HEK293 (cell line): Measurements from ENCODE around the gene STAT5B.

ENCODE experiments used
- CTCF ChIA-PET: fragments of 350-600 bp; formaldehyde crosslinking; extraction: SDS; loops from one replicate; lab custom pipeline; 2021; ENCODE audit warnings: antibody characterized with exemption; lab: Yijun Ruan, JAX
- POLR2A ChIA-PET: fragments of 300-600 bp; formaldehyde crosslinking; extraction: SDS; loops from one replicate; lab custom pipeline; 2020; ENCODE audit warnings: antibody characterized with exemption, inconsistent platforms; lab: Yijun Ruan, JAX
- H3K27ac ChIP-seq: fragments of 200-500 bp; sonication (Bioruptor generic); 2 replicates; pipeline ENCODE4 v1.5.1; 2014; ENCODE audit warnings: low read depth, low read length, control low read depth, inconsistent platforms; ENCODE audit errors: extremely low read depth
- H3K36me3 ChIP-seq, 2 experiments: fragments of 200-500 bp in 1 of 2; sonication (Bioruptor generic) in 1 of 2; 1 replicate in 1 of 2; 2 replicates in 1 of 2; pipeline ENCODE4 v1.5.1; 2014 to 2017; ENCODE audit warnings: inconsistent platforms in 2 of 2, low read length in 2 of 2; ENCODE audit not compliant: control insufficient read depth in 2 of 2, insufficient read depth in 1 of 2
- H3K4me1 ChIP-seq: fragments of 200-500 bp; sonication (Bioruptor generic); 2 replicates; pipeline ENCODE4 v1.5.1; 2014; ENCODE audit warnings: mild to moderate bottlenecking, low read length, inconsistent platforms; ENCODE audit not compliant: control insufficient read depth, insufficient read depth
- H3K4me3 ChIP-seq: 2 replicates; pipeline ENCODE4 v1.5.1; 2011; ENCODE audit warnings: low read depth, mild to moderate bottlenecking, control low read depth, low read length, moderate library complexity
- H3K9me3 ChIP-seq: fragments of 200-500 bp; sonication (Bioruptor generic); 2 replicates; pipeline ENCODE4 v1.5.1; 2014; ENCODE audit warnings: low read depth, low read length, inconsistent platforms; ENCODE audit not compliant: control insufficient read depth, insufficient read depth
- AEBP2 ChIP-seq: fragments of 450-650 bp; formaldehyde crosslinking; IDR thresholded peaks from 2 replicates; pipeline ENCODE4 v1.5.1; 2016; ENCODE audit warnings: missing biosample characterization, missing genetic modification characterization, borderline replicate concordance
- GLIS1 ChIP-seq: fragments of 450-650 bp; formaldehyde crosslinking; IDR thresholded peaks from 2 replicates; pipeline ENCODE4 v1.5.1; 2016; ENCODE audit warnings: missing biosample characterization, missing genetic modification characterization
- GLIS2 ChIP-seq: fragments of 450-650 bp; formaldehyde crosslinking; IDR thresholded peaks from 2 replicates; pipeline ENCODE4 v1.5.1; 2016; ENCODE audit warnings: missing biosample characterization, missing genetic modification characterization
- HOXC10 ChIP-seq: sonication (generic); formaldehyde crosslinking; IDR thresholded peaks from 2 replicates; pipeline ENCODE4 v1.8.1; 2023; ENCODE audit warnings: mild to moderate bottlenecking, missing genetic modification reagents
- OVOL3 ChIP-seq: fragments of 450-650 bp; formaldehyde crosslinking; IDR thresholded peaks from 2 replicates; pipeline ENCODE4 v1.5.1; 2016; ENCODE audit warnings: missing biosample characterization, missing genetic modification characterization
- SETDB1 ChIP-seq: IDR thresholded peaks from one replicate; pipeline ENCODE4 v1.6.1; 2017; ENCODE audit warnings: mild to moderate bottlenecking, low read length, moderate library complexity, mixed read lengths; ENCODE audit not compliant: insufficient read length
- SP3 ChIP-seq: fragments of 450-650 bp; formaldehyde crosslinking; IDR thresholded peaks from 2 replicates; pipeline ENCODE4 v1.5.1; 2016; ENCODE audit warnings: missing biosample characterization, missing genetic modification characterization
- SP7 ChIP-seq: fragments of 450-650 bp; formaldehyde crosslinking; IDR thresholded peaks from 2 replicates; pipeline ENCODE4 v1.5.1; 2016; ENCODE audit warnings: missing biosample characterization, missing genetic modification characterization
- TRIM28 ChIP-seq: IDR thresholded peaks from 2 replicates; pipeline ENCODE4 v1.6.1; 2011; ENCODE audit warnings: low read length, control low read depth, borderline replicate concordance
- ZBTB1 ChIP-seq: fragments of 450-650 bp; formaldehyde crosslinking; IDR thresholded peaks from 2 replicates; pipeline ENCODE4 v1.5.1; 2016; ENCODE audit warnings: missing biosample characterization, missing genetic modification characterization
- ZBTB17 ChIP-seq: fragments of 450-650 bp; formaldehyde crosslinking; IDR thresholded peaks from 2 replicates; pipeline ENCODE4 v1.5.1; 2016; ENCODE audit warnings: missing biosample characterization, missing genetic modification characterization
- ZBTB26 ChIP-seq: fragments of 450-650 bp; formaldehyde crosslinking; optimal IDR thresholded peaks from 2 replicates; pipeline ENCODE3; 2016; ENCODE audit warnings: missing biosample characterization, mild to moderate bottlenecking, missing genetic modification characterization
- ZBTB8A ChIP-seq: fragments of 450-650 bp; formaldehyde crosslinking; IDR thresholded peaks from 2 replicates; pipeline ENCODE4 v1.5.1; 2016; ENCODE audit warnings: missing biosample characterization, missing genetic modification characterization
- ZFP37 ChIP-seq: fragments of 450-650 bp; formaldehyde crosslinking; IDR thresholded peaks from 2 replicates; pipeline ENCODE4 v1.5.1; 2016; ENCODE audit warnings: missing biosample characterization, missing genetic modification characterization
- ZFP41 ChIP-seq: fragments of 450-650 bp; formaldehyde crosslinking; IDR thresholded peaks from 2 replicates; pipeline ENCODE4 v1.5.1; 2016; ENCODE audit warnings: missing biosample characterization, missing genetic modification characterization, borderline replicate concordance
- ZFP69B ChIP-seq: fragments of 450-650 bp; formaldehyde crosslinking; IDR thresholded peaks from 2 replicates; pipeline ENCODE4 v1.5.1; 2016; ENCODE audit warnings: missing biosample characterization, missing genetic modification characterization
- ZNF121 ChIP-seq: fragments of 450-650 bp; formaldehyde crosslinking; IDR thresholded peaks from 2 replicates; pipeline ENCODE4 v1.5.1; 2016; ENCODE audit warnings: missing biosample characterization, missing genetic modification characterization
- ZNF133 ChIP-seq: fragments of 450-650 bp; formaldehyde crosslinking; IDR thresholded peaks from 2 replicates; pipeline ENCODE4 v1.5.1; 2016; ENCODE audit warnings: missing biosample characterization, missing genetic modification characterization
- ZNF138 ChIP-seq: fragments of 450-650 bp; formaldehyde crosslinking; IDR thresholded peaks from 2 replicates; pipeline ENCODE4 v1.5.1; 2016; ENCODE audit warnings: missing biosample characterization, missing genetic modification characterization, borderline replicate concordance
- ZNF169 ChIP-seq: fragments of 450-650 bp; formaldehyde crosslinking; IDR thresholded peaks from 2 replicates; pipeline ENCODE4 v1.5.1; 2016; ENCODE audit warnings: missing biosample characterization, missing genetic modification characterization
- ZNF223 ChIP-seq: fragments of 450-650 bp; formaldehyde crosslinking; IDR thresholded peaks from 2 replicates; pipeline ENCODE4 v1.5.1; 2016; ENCODE audit warnings: missing biosample characterization, missing genetic modification characterization
- ZNF274 ChIP-seq, 2 experiments: fragments of 200-500 bp in 1 of 2; fragments of 450-650 bp in 1 of 2; sonication (Bioruptor generic) in 1 of 2; formaldehyde crosslinking in 1 of 2; IDR thresholded peaks; 2 replicates each; pipeline versions ENCODE4 v1.5.1 to v1.6.1; 2014 to 2016; ENCODE audit warnings: borderline replicate concordance in 1 of 2, inconsistent platforms in 1 of 2, low read length in 1 of 2, missing biosample characterization in 1 of 2, missing genetic modification characterization in 1 of 2
- ZNF335 ChIP-seq: fragments of 450-650 bp; formaldehyde crosslinking; conservative IDR thresholded peaks from 2 replicates; pipeline ENCODE4 v1.5.1; 2016; ENCODE audit warnings: missing biosample characterization, missing genetic modification characterization
- ZNF404 ChIP-seq: fragments of 450-650 bp; formaldehyde crosslinking; IDR thresholded peaks from 2 replicates; pipeline ENCODE4 v1.5.1; 2017; ENCODE audit warnings: missing biosample characterization, missing genetic modification characterization
- ZNF473 ChIP-seq: fragments of 450-650 bp; formaldehyde crosslinking; IDR thresholded peaks from 2 replicates; pipeline ENCODE4 v1.5.1; 2017; ENCODE audit warnings: missing biosample characterization, missing genetic modification characterization
- ZNF513 ChIP-seq: fragments of 450-650 bp; IDR thresholded peaks from 2 replicates; pipeline ENCODE4 v1.5.1; 2018; ENCODE audit warnings: missing biosample characterization, missing genetic modification characterization
- ZNF529 ChIP-seq: fragments of 450-650 bp; formaldehyde crosslinking; IDR thresholded peaks from 2 replicates; pipeline ENCODE4 v1.5.1; 2017; ENCODE audit warnings: missing genetic modification characterization, missing biosample characterization; ENCODE audit not compliant: insufficient replicate concordance
- ZNF558 ChIP-seq: fragments of 450-650 bp; formaldehyde crosslinking; IDR thresholded peaks from 2 replicates; pipeline ENCODE4 v1.5.1; 2016; ENCODE audit warnings: missing biosample characterization, missing genetic modification characterization
- ZNF560 ChIP-seq: fragments of 450-650 bp; formaldehyde crosslinking; IDR thresholded peaks from 2 replicates; pipeline ENCODE4 v1.5.1; 2017; ENCODE audit warnings: missing biosample characterization, missing genetic modification characterization, borderline replicate concordance
- ZNF658 ChIP-seq: fragments of 450-650 bp; formaldehyde crosslinking; IDR thresholded peaks from 2 replicates; pipeline ENCODE4; 2016; ENCODE audit warnings: missing biosample characterization, missing genetic modification characterization
- ZNF664 ChIP-seq: fragments of 450-650 bp; formaldehyde crosslinking; IDR thresholded peaks from 2 replicates; pipeline ENCODE4 v1.5.1; 2016; ENCODE audit warnings: missing biosample characterization, missing genetic modification characterization
- ZNF692 ChIP-seq: fragments of 450-650 bp; formaldehyde crosslinking; IDR thresholded peaks from 2 replicates; pipeline ENCODE4 v1.5.1; 2016; ENCODE audit warnings: missing biosample characterization, missing genetic modification characterization
- ZSCAN16 ChIP-seq: fragments of 450-650 bp; formaldehyde crosslinking; IDR thresholded peaks from 2 replicates; pipeline ENCODE4 v1.5.1; 2016; ENCODE audit warnings: missing biosample characterization, missing genetic modification characterization

Gene STAT5B

GRCh38 chr17:42260318-42260717, 15.9 kb downstream of the STAT5B start:
- ChIA-PET POLR2A (interaction anchor here (0.7 kb wide), 1 partner anchor 129 kb away, joined by 3 read pairs; no protein-coding TSS in a partner anchor), CTCF (interaction anchor here (0.6 to 1.0 kb wide), 5 partner anchors 9 to 1724 kb away, joined by 3 to 12 read pairs (median 3); no protein-coding TSS in a partner anchor)
- no peaks in the 10 kb centered on the region; a peak in 1 of 3 replicates for H3K36me3 ChIP-seq
- H3K4me1 ChIP-seq: peaks cover 19% of the 10 kb centered on the region
- no peaks in the 10 kb centered on the region for H3K9me3 ChIP-seq
- TF ChIP-seq ZNF169 (no peak), SP7 (tag by site-specific recombination) (no peak), ZNF335 (tag by site-specific recombination) (no peak), ZNF513 (no peak), ZBTB8A (tag by site-specific recombination) (no peak), ZNF138 (no peak), OVOL3 (tag by site-specific recombination) (no peak), SP3 (tag by site-specific recombination) (no peak), ZBTB26 (no peak), ZFP41 (no peak), ZNF274 (IDR thresholded peaks at IDR 0.05; ENCODE audit: low read length) (no peak), ZNF274 (tag by site-specific recombination; IDR thresholded peaks at IDR 0.05; ENCODE audit: borderline replicate concordance) (no peak), ZFP37 (tag by site-specific recombination) (no peak), ZBTB17 (no peak), ZNF121 (tag by site-specific recombination) (peak; percentile 98), GLIS2 (no peak), TRIM28 (no peak), ZNF133 (tag by site-specific recombination) (no peak), ZNF560 (tag by site-specific recombination) (no peak), ZNF473 (no peak), GLIS1 (0 out of 2 replicates have a peak, but pooled peaks have one; percentile 22), ZNF692 (no peak), ZNF529 (no peak), HOXC10 (no peak), SETDB1 (peak; percentile 17), ZNF658 (tag by site-specific recombination) (no peak)
- H3K4me3 ChIP-seq: no peak overlapping the region
- H3K27ac ChIP-seq: no peak overlapping the region

- POLR2A ChIA-PET: interaction anchor here (0.6 kb wide), 1 partner anchor 22 kb away, joined by 3 read pairs; no protein-coding TSS in a partner anchor
- H3K36me3 ChIP-seq: no peaks in the 10 kb centered on the region
- no peaks in the 10 kb centered on the region for H3K9me3 ChIP-seq
- CTCF ChIA-PET: interaction anchor here (1.2 kb wide), 1 partner anchor 265 kb away, joined by 7 read pairs; no protein-coding TSS in a partner anchor
- H3K4me3 ChIP-seq: no peak overlapping the region
- H3K4me1 ChIP-seq: peaks cover 30% of the 10 kb centered on the region
- no peak overlapping the region for H3K27ac ChIP-seq
- TF ChIP-seq AEBP2 (no peak), ZBTB1 (tag by site-specific recombination) (no peak), ZBTB8A (tag by site-specific recombination) (no peak), ZSCAN16 (tag by site-specific recombination) (peak; percentile 88), ZNF664 (tag by site-specific recombination) (no peak), ZNF558 (tag by site-specific recombination) (no peak), ZNF404 (tag by site-specific recombination) (no peak), ZNF223 (tag by site-specific recombination) (no peak), ZFP69B (no peak)
Measured at GRCh38 chr17:42255445-42255844, 20.7 kb downstream of the STAT5B start.
